ENCODE results near the gene GPR55.

- TF ChIP-seq CTCF (tag by site-specific recombination; IDR thresholded peaks at IDR 0.05) = no peak
- TF ChIP-seq ZBTB49 (tag by site-specific recombination; IDR thresholded peaks at IDR 0.05; ENCODE audit: low read depth) = no peak
- no peak for TF ChIP-seq ZNF24 (tag by site-specific recombination; IDR thresholded peaks at IDR 0.05)
- no peak for TF ChIP-seq KLF1 (tag by site-specific recombination; IDR thresholded peaks at IDR 0.05)
Measured at GRCh38 chr2:230901006-230901405, 24.0 kb downstream of the GPR55 start.
